ENCODE data around the gene TMEM131L.
A peak's percentile ranks its signal among the peaks of the same experiment; 100 is the strongest.
"Not testable (repeated sequence)": the region's sequence is repeated elsewhere in the genome, so short reads cannot be mapped to it uniquely, and the experiment has no call there.

The TMEM131L gene

GRCh38 chr4:153466081-153466948, at the start of gene TMEM131L:
TSS of gene TMEM131L (plus strand) at chr4:153466360. CDS start at chr4:153466398, 38 bp downstream.
- DNase-seq, result peak; percentile 65

GRCh38 chr4:153416456-153416855, 49.7 kb upstream of the TMEM131L start:
- not testable (repeated sequence) for DNase-seq

- DNase-seq, result no peak
These were observed 48.0 kb upstream of the TMEM131L start for GRCh38 chr4:153418121-153418520.

GRCh38 chr4:153418558-153418957, 47.6 kb upstream of the TMEM131L start:
- no peak for DNase-seq

GRCh38 chr4:153419029-153419428, 47.1 kb upstream of the TMEM131L start:
- no peak for DNase-seq

- DNase-seq, result no peak
These were observed 46.4 kb upstream of the TMEM131L start for GRCh38 chr4:153419673-153420278.

- DNase-seq, result no peak
These were observed 45.8 kb upstream of the TMEM131L start for GRCh38 chr4:153420361-153420760.

- no peak for DNase-seq
These were observed 44.2 kb upstream of the TMEM131L start for GRCh38 chr4:153421941-153422340.

- DNase-seq, result no peak
These were observed 39.8 kb upstream of the TMEM131L start for GRCh38 chr4:153426207-153426885.

GRCh38 chr4:153427363-153428071, 38.6 kb upstream of the TMEM131L start:
- no peak for DNase-seq

GRCh38 chr4:153428941-153429475, 37.2 kb upstream of the TMEM131L start:
- DNase-seq, result no peak

GRCh38 chr4:153432965-153433753, 33.0 kb upstream of the TMEM131L start:
- peak; percentile 42 for DNase-seq

- DNase-seq, result no peak
These were observed 32.4 kb upstream of the TMEM131L start for GRCh38 chr4:153433754-153434105.

GRCh38 chr4:153434190-153434589, 32.0 kb upstream of the TMEM131L start:
- DNase-seq, result no peak

GRCh38 chr4:153438916-153439756, 27.0 kb upstream of the TMEM131L start:
- no peak for DNase-seq

- no peak for DNase-seq
These were observed 26.3 kb upstream of the TMEM131L start for GRCh38 chr4:153439831-153440230.

- no peak for DNase-seq
These were observed 25.7 kb upstream of the TMEM131L start for GRCh38 chr4:153440475-153440874.

- no peak for DNase-seq
These were observed 18.8 kb upstream of the TMEM131L start for GRCh38 chr4:153447175-153447905.

- DNase-seq, result no peak
These were observed 18.0 kb upstream of the TMEM131L start for GRCh38 chr4:153448003-153448731.

GRCh38 chr4:153449338-153449737, 16.8 kb upstream of the TMEM131L start:
- no peak for DNase-seq

Data from activated CD4-positive, alpha-beta T cell treated with anti-CD3 and anti-CD28 coated beads for 1 hour (primary cell).